Gastroesophageal sphincter (tissue), 3 donors: Measurements from ENCODE around the gene BOK.

Experiments used
- CTCF ChIP-seq, 4 experiments: fragments of 200-600 bp in 2 of 4; fragments of 450-650 bp in 2 of 4; sonication (generic) in 1 of 4; IDR thresholded peaks; one replicate each; pipeline ENCODE4 v1.5.1; 2017 to 2019; ENCODE audit warnings: antibody characterized with exemption in 4 of 4, mild to moderate bottlenecking in 2 of 4, moderate library complexity in 2 of 4
- EP300 ChIP-seq: sonication (generic); formaldehyde crosslinking; IDR thresholded peaks from one replicate; pipeline ENCODE4 v1.6.1; 2017; ENCODE audit warnings: antibody characterized with exemption, mild to moderate bottlenecking
- POLR2A ChIP-seq, 2 donors: fragments of 450-650 bp; IDR thresholded peaks; one replicate each; pipeline ENCODE4 v1.6.1; 2017; ENCODE audit warnings: antibody characterized with exemption in 2 of 2, mild to moderate bottlenecking in 2 of 2, moderate library complexity in 1 of 2

GRCh38 chr2:241574911-241575623 lies 16.5 kb downstream of the BOK start:
- no peak for TF ChIP-seq EP300
- TF ChIP-seq CTCF (IDR thresholded peaks at IDR 0.05) = no peak
- no peak for TF ChIP-seq POLR2A (IDR thresholded peaks at IDR 0.05)
